GM06990 (cell line): ENCODE data around the gene MYO15A.
A peak's percentile ranks its signal among the peaks of the same experiment; 100 is the strongest.

ENCODE experiments used
- DNase-seq: peaks from one replicate; pipeline ENCODE4 v3.0.0-alpha.2; 2011; ENCODE audit not compliant: insufficient read length; ENCODE audit errors: extremely low read depth
- H3K27me3 ChIP-seq: replicated peaks from 2 replicates; pipeline ENCODE4 v1.6.0; 2011; ENCODE audit warnings: low read length; ENCODE audit not compliant: control insufficient read depth, insufficient read depth
- H3K36me3 ChIP-seq: 2 replicates; pipeline ENCODE4 v1.5.1; 2011; ENCODE audit warnings: low read length; ENCODE audit not compliant: control insufficient read depth, insufficient read depth
- H3K4me3 ChIP-seq: replicated peaks from 2 replicates; pipeline ENCODE4 v1.5.1; 2011; ENCODE audit warnings: low read depth, mild to moderate bottlenecking, control low read depth, low read length
- TF ChIP-seq, protein P1 (sequence below): IDR thresholded peaks from 2 replicates; pipeline ENCODE4 v1.5.1; 2011; ENCODE audit warnings: low read length, control low read depth, mild to moderate bottlenecking, inconsistent platforms; ENCODE audit not compliant: insufficient read depth, poor library complexity, severe bottlenecking

The MYO15A gene

GRCh38 chr17:18226284-18226945 is 117.9 kb downstream of the MYO15A start:
- Histone ChIP-seq H3K4me3 (peak overlapping the region; percentile 64), H3K36me3 (no peaks in the 10 kb centered on the region), H3K27me3 (no peaks in the 10 kb centered on the region; the same call in 1 of the 2 replicates)
- TF ChIP-seq, protein P1, sequence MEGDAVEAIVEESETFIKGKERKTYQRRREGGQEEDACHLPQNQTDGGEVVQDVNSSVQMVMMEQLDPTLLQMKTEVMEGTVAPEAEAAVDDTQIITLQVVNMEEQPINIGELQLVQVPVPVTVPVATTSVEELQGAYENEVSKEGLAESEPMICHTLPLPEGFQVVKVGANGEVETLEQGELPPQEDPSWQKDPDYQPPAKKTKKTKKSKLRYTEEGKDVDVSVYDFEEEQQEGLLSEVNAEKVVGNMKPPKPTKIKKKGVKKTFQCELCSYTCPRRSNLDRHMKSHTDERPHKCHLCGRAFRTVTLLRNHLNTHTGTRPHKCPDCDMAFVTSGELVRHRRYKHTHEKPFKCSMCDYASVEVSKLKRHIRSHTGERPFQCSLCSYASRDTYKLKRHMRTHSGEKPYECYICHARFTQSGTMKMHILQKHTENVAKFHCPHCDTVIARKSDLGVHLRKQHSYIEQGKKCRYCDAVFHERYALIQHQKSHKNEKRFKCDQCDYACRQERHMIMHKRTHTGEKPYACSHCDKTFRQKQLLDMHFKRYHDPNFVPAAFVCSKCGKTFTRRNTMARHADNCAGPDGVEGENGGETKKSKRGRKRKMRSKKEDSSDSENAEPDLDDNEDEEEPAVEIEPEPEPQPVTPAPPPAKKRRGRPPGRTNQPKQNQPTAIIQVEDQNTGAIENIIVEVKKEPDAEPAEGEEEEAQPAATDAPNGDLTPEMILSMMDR = no peak
- no peak for DNase-seq

DNA sequence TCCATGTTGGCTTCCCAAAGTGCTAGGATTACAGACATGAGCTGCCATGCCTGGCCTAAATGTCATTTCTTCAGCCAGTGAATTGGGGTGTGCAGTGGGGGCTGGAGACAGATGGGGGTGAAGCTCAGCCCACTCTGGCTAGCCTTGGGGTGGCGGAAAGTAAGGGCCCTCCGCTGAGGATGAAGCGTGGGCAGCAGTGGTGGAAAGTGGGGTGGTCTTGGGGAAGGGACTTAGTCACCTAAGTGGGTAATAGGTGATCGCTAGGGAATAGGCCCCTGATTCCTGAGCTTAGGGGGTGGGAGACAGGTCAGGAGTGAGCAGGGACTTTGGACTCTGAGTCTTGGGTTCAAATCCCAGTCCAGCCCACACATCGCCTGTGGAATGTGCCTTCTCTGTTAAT is 119.1 kb downstream of the MYO15A start:
- no peaks in the 10 kb centered on the region for H3K27me3 ChIP-seq
- H3K4me3 ChIP-seq = no peak overlapping the region
- DNase-seq = no peak
- TF ChIP-seq, protein P1 = no peak
- no peaks in the 10 kb centered on the region for H3K36me3 ChIP-seq

- H3K4me3 ChIP-seq = no peak overlapping the region
- TF ChIP-seq, protein P1 = no peak
Observed at GRCh38 chr17:18228176-18228682, 119.7 kb downstream of the MYO15A start.

DNA sequence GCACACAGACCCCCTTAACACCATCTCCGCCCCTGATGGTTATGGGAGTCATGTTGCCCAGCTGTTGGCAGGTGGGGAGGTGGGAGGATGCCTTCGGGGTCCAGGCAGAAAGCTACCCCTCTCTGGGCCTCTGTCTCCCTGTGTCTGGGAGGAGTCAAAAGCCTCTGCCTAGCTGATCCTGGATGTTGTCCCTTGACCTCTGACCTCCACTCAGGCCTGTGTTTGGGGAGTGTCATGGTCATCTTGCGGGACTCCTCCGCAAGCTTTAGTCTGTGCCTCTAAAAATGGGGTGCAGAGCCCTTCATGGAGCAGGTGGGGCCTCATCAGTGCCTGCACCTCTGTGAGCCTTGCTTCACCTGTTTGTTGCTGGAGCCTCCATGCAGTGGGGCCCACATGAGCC is 120.7 kb downstream of the MYO15A start:
- Histone ChIP-seq H3K36me3 (no peaks in the 10 kb centered on the region), H3K4me3 (no peak overlapping the region), H3K27me3 (no peaks in the 10 kb centered on the region)
- TF ChIP-seq, protein P1 = no peak
- no peak for DNase-seq

More at GRCh38 chr17:18228176-18228682, 119.7 kb downstream of the MYO15A start:
- no peaks in the 10 kb centered on the region for H3K36me3 ChIP-seq
- H3K27me3 ChIP-seq = no peaks in the 10 kb centered on the region
- no peak for DNase-seq
